GM19238 (cell line): ENCODE measurements around the gene SLC25A40.
"Not testable (repeated sequence)": the region's sequence is repeated elsewhere in the genome, so short reads cannot be mapped to it uniquely, and the experiment has no call there.

Source experiments
- DNase-seq: peaks from one replicate; pipeline ENCODE4 v3.0.0; 2011; ENCODE audit warnings: low spot score; ENCODE audit not compliant: insufficient read length

SLC25A40 gene

GRCh38 chr7:87876040-87876868, at the start of gene SLC25A40, which contains the start of gene DBF4:
Gene SLC25A40, minus strand, starts transcription at chr7:87876360. Its CDS starts 17,633 bp downstream, at chr7:87858727.
Gene DBF4, plus strand, starts transcription at chr7:87876493. Its CDS starts 240 bp downstream, at chr7:87876733.
- DNase-seq = peak; percentile 82

DNA sequence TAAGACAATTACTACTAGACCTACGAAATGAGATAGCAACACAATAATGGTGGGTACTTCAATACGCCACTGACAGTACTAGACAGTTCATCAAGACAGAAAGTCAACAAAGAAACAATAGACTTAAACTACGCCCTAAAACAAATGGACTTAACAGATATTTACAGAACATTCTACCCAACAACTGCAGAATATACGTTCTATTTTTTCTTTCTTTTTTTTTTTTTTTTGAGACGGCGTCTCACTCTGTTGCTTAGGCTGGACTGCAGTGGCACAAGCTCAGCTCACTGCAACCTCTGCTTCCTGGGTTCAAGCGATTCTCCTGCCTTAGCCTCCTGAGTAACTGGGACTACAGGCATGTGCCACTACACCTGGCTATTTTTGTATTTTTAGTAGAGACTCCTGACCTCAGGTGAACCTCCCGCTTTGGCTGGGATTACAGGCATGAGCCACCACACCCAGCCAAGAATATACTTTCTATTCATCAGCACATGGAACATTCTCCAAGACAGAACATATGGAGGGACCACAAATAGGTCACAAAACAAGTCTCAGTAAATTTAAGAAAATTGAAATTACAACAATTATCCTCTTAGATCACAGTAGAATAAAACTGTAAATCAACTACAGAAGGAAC, 46.7 kb upstream of the SLC25A40 start:
- not testable (repeated sequence) for DNase-seq

DNA sequence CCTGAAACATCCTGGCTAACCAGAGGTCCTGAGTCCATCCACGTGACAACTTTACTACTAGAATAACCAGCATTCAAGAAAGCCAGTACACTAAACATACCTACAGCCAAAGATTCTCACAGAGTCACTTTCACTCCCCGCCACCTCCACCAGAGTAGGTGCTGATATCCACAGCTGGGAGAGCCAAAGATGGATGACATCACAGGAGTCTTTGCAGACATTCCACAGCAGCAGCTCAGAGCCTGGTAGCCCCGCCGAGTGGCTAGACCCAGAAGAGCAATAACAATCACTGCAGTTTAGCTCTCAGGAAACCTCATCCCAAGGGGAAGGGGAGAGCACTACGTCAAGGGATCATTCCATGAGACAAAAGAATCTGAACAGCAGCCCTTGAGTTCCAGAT, 44.4 kb upstream of the SLC25A40 start:
- no peak for DNase-seq

DNA sequence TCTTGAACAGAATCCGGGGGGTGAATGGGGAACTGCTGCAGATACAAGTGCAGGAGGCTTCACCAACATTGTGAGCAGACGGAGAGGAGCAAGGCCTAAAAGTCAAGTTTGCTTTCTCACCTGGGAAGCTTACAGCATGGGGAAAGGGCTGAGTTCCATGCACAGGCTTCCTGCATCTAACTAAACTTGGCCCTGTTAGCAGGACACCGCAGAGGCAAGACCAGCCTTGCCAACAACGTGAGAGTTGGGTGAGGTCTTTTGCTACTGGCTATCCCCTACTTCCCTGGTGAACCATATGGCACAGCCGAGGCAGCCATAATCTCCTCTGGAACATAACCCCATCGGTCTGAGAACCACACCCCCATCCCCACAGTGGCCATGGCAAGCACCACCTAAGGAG, 43.7 kb upstream of the SLC25A40 start:
- DNase-seq = no peak

DNA sequence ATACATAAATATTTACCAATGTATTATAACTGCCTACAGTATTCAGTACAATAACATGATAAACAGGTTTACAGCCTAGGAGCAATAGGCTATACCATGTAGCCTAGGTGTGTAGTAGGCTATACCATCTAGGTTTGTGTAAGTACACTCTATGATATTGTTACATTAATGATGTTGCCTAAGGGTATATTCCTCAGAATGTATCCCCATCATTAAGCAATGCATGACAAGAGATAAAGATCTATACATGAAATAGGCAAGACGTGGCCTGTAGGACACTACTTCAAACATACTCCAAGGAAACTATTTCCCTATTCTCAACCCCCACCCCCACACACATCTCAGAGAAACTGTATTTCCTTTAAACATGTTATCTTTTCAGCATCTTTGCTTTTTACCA, 42.6 kb upstream of the SLC25A40 start:
- no peak for DNase-seq

- DNase-seq = no peak
Observed at GRCh38 chr7:87912121-87912520, 36.0 kb upstream of the SLC25A40 start.

GRCh38 chr7:87908814-87909213, 32.7 kb upstream of the SLC25A40 start:
- not testable (repeated sequence) for DNase-seq

DNA sequence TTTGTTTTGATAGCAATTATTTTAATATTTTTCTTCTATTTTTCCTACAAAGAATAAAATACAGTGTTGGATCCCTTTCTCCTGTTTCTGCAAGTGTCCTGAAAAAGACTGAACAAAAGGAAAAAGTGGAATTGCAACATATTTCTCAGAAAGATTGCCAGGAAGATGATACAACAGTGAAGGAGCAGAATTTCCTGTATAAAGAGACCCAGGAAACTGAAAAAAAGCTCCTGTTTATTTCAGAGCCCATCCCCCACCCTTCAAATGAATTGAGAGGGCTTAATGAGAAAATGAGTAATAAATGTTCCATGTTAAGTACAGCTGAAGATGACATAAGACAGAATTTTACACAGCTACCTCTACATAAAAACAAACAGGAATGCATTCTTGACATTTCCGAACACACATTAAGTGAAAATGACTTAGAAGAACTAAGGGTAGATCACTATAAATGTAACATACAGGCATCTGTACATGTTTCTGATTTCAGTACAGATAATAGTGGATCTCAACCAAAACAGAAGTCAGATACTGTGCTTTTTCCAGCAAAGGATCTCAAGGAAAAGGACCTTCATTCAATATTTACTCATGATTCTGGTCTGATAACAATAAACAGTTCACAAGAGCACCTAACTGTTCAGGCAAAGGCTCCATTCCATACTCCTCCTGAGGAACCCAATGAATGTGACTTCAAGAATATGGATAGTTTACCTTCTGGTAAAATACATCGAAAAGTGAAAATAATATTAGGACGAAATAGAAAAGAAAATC, 31.2 kb upstream of the SLC25A40 start:
- not testable (repeated sequence) for DNase-seq

DNA sequence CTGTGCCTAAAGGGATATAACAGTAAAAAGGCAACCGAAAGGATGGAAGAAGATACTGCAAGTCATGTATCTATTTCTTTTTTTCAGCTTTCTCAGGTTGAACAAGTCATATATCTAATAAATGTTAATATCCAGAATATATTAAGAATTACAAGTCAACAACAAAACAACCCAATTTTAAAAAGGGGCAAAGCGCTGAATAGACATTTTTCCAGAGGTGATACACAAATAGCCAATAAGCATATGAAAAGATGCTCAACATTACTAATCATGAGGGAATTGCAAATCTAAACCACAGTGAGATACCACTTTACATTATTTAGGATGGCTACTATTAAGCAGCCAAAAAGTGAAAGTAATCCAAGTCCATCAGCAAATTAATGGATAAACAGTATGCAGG, 23.1 kb upstream of the SLC25A40 start:
- DNase-seq = no peak

DNA sequence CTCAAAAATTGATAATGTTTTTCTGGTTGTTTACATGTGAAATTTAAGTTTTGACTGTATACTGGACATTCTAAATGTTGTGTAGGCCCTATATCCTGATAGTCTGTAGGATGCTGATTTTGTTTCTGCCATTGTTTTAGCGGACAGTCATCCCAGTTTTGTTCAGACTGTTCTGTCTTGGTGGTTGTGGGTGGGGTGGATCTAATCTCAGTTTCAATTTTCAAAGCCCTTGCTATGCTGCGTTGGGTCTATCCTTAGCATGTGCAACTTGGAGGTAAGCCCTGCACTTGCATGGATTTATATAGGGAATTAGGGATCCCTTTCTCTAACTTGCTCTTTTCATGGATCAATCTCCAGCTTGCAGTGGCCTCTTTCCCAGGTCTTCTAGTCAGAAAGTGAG, 19.2 kb upstream of the SLC25A40 start:
- no peak for DNase-seq

DNA sequence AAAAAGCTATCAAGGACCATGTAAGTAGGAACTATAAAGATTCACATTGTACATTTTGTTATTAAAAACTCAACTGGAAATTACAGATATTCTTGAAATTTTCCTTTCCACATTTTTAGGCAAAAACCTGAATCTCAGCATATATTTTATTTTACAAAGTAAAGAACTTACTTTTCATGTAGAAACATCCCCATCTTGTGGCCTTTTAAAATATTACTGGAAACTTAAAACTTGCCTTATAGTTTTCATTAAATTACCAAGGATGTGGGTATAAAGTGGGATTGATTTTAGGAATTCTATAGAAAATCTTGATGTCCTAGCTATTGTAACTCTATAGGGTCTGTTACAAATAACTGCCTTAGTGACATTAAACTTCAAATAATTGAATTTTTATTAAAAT, 10.7 kb upstream of the SLC25A40 start:
- no peak for DNase-seq

GRCh38 chr7:87885018-87885417, 8.9 kb upstream of the SLC25A40 start:
- no peak for DNase-seq

DNA sequence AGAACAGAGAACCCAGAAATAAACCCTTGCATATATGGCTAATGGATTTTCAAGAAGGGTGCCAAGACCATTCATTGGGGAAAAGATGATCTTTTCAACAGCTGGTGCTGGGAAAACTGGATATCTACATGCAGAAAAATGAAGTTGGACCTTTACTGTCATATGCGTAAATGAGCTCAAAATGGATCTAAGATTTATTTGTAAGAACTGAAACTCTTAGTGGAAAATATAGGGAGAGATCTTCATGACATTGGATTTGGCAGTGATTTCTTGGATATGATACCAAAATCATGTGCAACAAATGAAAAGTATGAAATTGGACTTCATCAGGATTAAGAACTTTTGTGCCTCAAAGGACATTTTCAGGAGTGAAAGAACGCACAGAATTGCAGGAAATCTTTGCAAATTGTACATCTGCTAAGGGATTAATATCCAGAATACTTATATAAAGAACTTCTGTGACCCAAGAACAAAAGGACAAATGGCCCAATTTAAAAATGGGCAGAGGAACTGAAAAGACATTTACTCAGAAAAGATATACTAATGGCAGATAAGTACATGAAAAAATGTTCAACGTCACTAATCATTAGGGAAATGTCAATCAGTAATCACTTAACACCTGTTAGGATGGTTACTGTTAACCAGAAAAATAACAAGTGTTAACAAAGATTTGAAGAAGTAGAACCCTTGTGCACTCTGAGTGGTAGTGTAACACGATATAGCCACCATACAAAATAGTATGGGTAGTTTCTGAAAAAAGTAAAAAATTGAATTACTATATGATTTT, 6.2 kb upstream of the SLC25A40 start:
- no peak for DNase-seq

GRCh38 chr7:87878208-87878735, 2.1 kb upstream of the SLC25A40 start:
- no peak for DNase-seq

DNA sequence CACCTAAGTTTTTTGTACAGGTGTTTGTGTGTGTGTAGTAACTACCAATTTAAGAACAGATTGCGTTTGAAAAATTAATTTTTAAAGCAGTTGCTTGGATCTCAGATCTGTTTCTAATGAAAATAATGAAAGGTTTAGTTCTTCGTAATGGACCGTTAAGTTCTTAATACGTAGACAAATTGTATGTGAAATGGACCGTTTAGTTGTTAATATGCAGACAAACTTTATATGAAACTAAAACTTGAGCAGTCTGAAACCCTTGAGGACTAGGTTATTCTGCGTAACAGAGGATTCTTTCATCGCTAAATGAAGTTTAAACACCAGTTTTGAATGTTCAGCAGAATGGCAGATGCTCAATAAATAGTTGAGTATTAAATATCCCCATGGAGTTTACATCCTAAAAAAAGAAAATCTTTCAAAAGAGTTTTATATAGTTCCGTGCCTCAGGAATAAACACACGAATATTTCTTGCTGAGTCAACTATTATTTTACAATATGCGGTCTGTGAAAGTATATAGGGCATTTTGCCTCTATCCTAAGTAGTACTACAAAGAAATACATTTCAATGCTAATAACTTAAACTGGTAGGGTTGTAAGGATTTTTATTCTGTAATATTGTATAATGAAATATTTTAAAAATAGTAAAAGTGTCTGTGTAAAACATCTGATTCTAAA, 1.3 kb upstream of the SLC25A40 start:
- DNase-seq = no peak

GRCh38 chr7:87876869-87877234, 692 bp upstream of the SLC25A40 start:
- no peak for DNase-seq

DNA sequence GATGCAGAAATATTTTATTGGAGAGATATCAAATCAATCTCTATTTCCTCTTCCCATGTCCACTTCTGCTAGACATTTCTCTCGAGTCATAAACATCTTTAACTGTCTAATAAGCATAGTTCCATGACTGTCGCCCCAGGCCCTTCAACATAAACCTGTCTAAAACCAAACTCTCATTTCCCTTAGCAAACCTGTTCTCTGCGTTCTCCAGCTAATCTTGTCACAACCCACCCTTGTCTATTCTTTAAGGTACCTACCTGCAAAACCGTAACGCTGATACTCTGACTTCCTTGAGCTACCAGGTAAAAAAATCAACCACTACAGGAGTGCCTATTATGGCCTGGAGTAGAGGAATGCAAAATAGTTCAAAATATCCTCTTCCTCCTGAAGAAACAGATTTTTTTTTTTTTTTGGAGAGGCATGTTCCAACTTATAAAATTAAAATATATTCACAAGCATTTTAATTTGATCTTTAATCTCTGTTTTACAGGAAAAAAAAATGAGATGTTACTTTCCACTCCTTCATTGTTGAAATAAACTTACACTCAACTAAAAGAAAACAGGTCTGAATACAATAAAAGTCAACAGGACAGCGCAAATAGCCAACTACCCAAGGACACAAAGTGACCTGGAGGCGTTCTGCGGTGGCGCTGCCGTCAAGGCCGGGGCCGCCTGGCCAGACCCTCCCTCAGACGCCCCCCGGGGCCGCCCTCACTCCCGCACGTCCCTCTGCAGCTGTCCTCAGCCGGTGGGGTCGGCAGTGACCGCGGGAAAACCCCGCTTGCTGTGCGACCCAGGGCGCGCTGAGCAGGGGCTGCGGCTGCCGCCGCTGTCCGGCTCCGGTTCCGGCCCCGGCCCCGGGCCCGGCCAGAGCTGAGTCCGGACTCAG, 765 bp downstream of the SLC25A40 start:
- peak; percentile 10 for DNase-seq

- DNase-seq = no peak
Observed at GRCh38 chr7:87874066-87874465, 2.1 kb downstream of the SLC25A40 start.

DNA sequence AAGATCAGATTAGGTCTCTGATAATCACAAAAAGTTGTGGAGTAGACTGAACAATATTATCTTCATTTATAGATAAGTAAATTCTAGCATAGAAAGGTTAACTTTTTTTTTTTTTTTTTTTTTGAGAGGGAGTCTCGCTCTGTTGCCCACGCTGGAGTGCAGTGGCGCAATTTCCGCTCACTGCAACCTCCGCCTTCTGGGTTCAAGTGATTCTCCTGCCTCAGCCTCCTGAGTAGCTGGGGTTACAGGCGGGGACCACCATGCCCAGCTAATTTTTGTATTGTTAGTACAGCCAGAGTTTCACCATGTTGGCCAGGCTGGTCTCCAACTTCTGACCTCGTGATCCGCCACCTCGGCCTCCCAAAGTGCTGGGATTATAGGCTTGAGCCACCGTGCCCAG, 2.8 kb downstream of the SLC25A40 start:
- DNase-seq = not testable (repeated sequence)
